GM21515 (cell line): ENCODE results near the gene TMEM145.

ENCODE experiments used
- ATAC-seq: cut with Tn5 transposase; IDR thresholded peaks from one replicate; pipeline ENCODE4 v1.9.1; 2021; ENCODE audit not compliant: unreplicated experiment

Gene TMEM145

GRCh38 chr19:42357290-42357689 is 44.2 kb downstream of the TMEM145 start:
- no peak for ATAC-seq

GRCh38 chr19:42360787-42361544 is 47.9 kb downstream of the TMEM145 start:
- ATAC-seq: no peak

- no peak for ATAC-seq
Measured at GRCh38 chr19:42361545-42361910, 48.4 kb downstream of the TMEM145 start.

- ATAC-seq: no peak
Measured at GRCh38 chr19:42362342-42362741, 49.2 kb downstream of the TMEM145 start.

GRCh38 chr19:42362891-42363440 is 49.9 kb downstream of the TMEM145 start:
- no peak for ATAC-seq

- no peak for ATAC-seq
Measured at GRCh38 chr19:42363614-42364346, 50.7 kb downstream of the TMEM145 start.

GRCh38 chr19:42366673-42367072 is 53.6 kb downstream of the TMEM145 start:
- no peak for ATAC-seq

- ATAC-seq: no peak
Measured at GRCh38 chr19:42367929-42368328, 54.8 kb downstream of the TMEM145 start.

- ATAC-seq: no peak
Measured at GRCh38 chr19:42368360-42368759, 55.3 kb downstream of the TMEM145 start.

GRCh38 chr19:42368765-42369164 is 55.7 kb downstream of the TMEM145 start:
- no peak for ATAC-seq

GRCh38 chr19:42369433-42370067 is 56.4 kb downstream of the TMEM145 start:
- ATAC-seq: no peak

- no peak for ATAC-seq
Measured at GRCh38 chr19:42370068-42370520, 57.0 kb downstream of the TMEM145 start.

- ATAC-seq: no peak
Measured at GRCh38 chr19:42370626-42371175, 57.6 kb downstream of the TMEM145 start.
